Right atrium auricular region (tissue), 2 donors: ENCODE results near the gene L2HGDH. TPM values are rescaled to one million over a fixed set of nuclear protein-coding genes. Genes with fewer than 3 reads are reported as not detected.
A peak's percentile ranks its signal among the peaks of the same experiment; 100 is the strongest.

Experiments used
- DNase-seq: peaks from one replicate; pipeline ENCODE4 v3.0.0-alpha.2; 2019; ENCODE audit warnings: low spot score
- H3K27ac ChIP-seq, 2 donors: fragments of 200-600 bp; sonication (generic); 1 replicate in 1 of 2; 2 replicates in 1 of 2; pipeline ENCODE4 v1.5.1; 2016 to 2019
- H3K27me3 ChIP-seq, 2 donors: fragments of 200-600 bp; sonication (generic); one replicate each; pipeline versions ENCODE4 v1.5.1 to v1.6.0; 2017 to 2019
- H3K36me3 ChIP-seq: fragments of 200-600 bp; sonication (generic); one replicate; pipeline ENCODE4 v1.5.1; 2016
- H3K4me1 ChIP-seq, 2 donors: fragments of 200-600 bp; sonication (generic); one replicate each; pipeline versions ENCODE4 v1.5.1 to v1.6.0; 2017 to 2019
- H3K4me3 ChIP-seq, 2 donors: fragments of 200-600 bp; sonication (generic); 1 replicate in 1 of 2; 2 replicates in 1 of 2; pipeline ENCODE4 v1.5.1; 2017 to 2019; ENCODE audit warnings: mild to moderate bottlenecking in 1 of 2, moderate library complexity in 1 of 2
- H3K9me3 ChIP-seq, 2 donors: fragments of 200-600 bp; sonication (generic); one replicate each; pipeline ENCODE4 v1.5.1; 2019
- CTCF ChIP-seq, 2 donors: fragments of 200-600 bp; sonication (generic); IDR thresholded peaks; one replicate each; pipeline ENCODE4 v1.5.1; 2019; ENCODE audit warnings: antibody characterized with exemption in 2 of 2
- total RNA-seq, 2 donors: library from RNA; depleted of rRNA; stranded (reverse); fragments of >200 nt; gene quantifications; one replicate each; pipeline ENCODE4 v1.1.0, GENCODE V29; 2016

The L2HGDH gene
- 1 to 10 TPM; 4.0 to 8.3 TPM for total RNA-seq

DNA sequence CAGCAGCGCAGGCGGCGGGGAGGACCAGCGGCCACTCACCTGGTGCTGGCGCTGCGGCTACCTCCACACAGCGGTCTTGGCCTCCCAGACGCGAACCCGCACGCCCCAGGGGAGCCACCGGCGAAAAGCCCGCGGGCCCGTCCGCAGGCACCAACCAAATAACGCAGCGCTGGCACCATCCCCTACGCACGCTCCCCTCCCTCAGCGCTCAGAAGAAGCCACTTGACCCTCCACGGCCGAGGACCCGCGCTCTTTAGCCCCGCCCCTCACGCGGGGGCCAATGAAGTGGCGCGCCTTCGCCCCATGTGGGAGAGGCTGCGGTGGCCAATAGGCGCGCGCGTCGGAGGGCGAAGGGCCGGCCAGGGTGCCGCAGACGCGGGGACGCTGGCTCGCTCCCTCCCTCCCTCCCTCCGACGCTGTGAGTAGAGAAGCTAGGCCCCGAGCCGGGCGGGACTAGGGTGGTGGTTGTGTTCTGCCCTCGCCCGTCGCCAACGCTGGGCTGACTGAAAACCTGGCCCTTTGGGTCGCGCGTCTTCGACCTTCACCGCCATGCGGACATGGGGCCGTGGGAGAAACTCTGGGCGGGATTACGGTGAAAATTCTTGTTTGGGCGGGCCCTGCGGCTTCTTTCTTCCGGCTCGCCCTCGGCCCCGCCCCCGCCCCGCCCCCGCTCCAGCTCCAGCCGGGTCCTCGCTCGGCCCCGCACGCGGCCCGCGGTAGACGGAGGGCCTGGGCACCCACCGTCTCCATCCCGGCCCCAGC is at the start of gene L2HGDH, which contains the start of gene DMAC2L:
Gene L2HGDH (minus strand): TSS at position 258 of the 762 bp plus-strand sequence. CDS start 79 bp downstream, at position 179.
Gene DMAC2L (plus strand): TSS at position 353 of the 762 bp plus-strand sequence. CDS start 9,164 bp downstream, outside the sequence.
- TF ChIP-seq CTCF (IDR thresholded peaks at IDR 0.05), result no peak

GRCh38 chr14:50360851-50361250 is 48.8 kb upstream of the L2HGDH start:
- Histone ChIP-seq H3K4me1 (no peaks in the 10 kb centered on the region), H3K27me3 (no peaks in the 10 kb centered on the region), H3K36me3 (no peaks in the 10 kb centered on the region), H3K27ac (no peak overlapping the region), H3K4me3 (no peak overlapping the region), H3K9me3 (no peaks in the 10 kb centered on the region)
- no peak for DNase-seq
- TF ChIP-seq CTCF (IDR thresholded peaks at IDR 0.05), result no peak

More for the DNA sequence above, at the start of gene L2HGDH, which contains the start of gene DMAC2L:
- no peaks in the 10 kb centered on the region for H3K27me3 ChIP-seq
- peak; percentile 92 for DNase-seq
- peaks cover 0 to 17% of the 10 kb centered on the region in 2 donors for H3K4me1 ChIP-seq
- H3K27ac ChIP-seq, result peak within 1 kb of the TSS; percentile 91 to 95
- H3K36me3 ChIP-seq, result no peaks in the 10 kb centered on the region
- peak within 1 kb of the TSS; percentile 72 to 77 for H3K4me3 ChIP-seq
- H3K9me3 ChIP-seq, result no peaks in the 10 kb centered on the region

- no peaks in the 10 kb centered on the region for H3K9me3 ChIP-seq
- no peaks in the 10 kb centered on the region for H3K36me3 ChIP-seq
- no peak overlapping the region for H3K27ac ChIP-seq
- no peak for TF ChIP-seq CTCF (IDR thresholded peaks at IDR 0.05)
- no peak overlapping the region for H3K4me3 ChIP-seq
- H3K4me1 ChIP-seq, result no peaks in the 10 kb centered on the region
- DNase-seq, result no peak
- no peaks in the 10 kb centered on the region for H3K27me3 ChIP-seq
These were observed 48.1 kb upstream of the L2HGDH start for GRCh38 chr14:50360093-50360492.

DNA sequence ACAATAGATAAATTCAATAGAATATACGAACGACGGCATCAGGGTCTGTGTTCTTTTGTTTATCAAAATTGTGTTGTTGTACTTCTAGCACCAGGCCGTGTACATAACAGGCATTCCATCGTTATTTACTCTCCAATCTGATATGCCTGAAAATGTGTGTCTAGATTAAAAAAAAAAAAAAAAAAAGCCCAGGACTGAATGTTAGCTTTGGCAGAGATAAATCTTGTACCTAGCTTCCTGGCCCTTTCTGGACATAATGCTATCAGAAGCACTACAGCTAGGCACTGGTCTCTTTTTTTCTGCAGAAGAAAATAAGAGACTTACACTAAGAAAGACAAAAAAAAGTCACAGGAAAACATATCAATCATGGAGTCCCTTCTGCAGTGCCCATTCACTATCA is 47.6 kb upstream of the L2HGDH start:
- no peak for DNase-seq
- TF ChIP-seq CTCF (IDR thresholded peaks at IDR 0.05), result no peak
- H3K36me3 ChIP-seq, result no peaks in the 10 kb centered on the region
- no peaks in the 10 kb centered on the region for H3K4me1 ChIP-seq
- H3K27me3 ChIP-seq, result no peaks in the 10 kb centered on the region
- H3K27ac ChIP-seq, result no peak overlapping the region
- no peak overlapping the region for H3K4me3 ChIP-seq
- H3K9me3 ChIP-seq, result no peaks in the 10 kb centered on the region

DNA sequence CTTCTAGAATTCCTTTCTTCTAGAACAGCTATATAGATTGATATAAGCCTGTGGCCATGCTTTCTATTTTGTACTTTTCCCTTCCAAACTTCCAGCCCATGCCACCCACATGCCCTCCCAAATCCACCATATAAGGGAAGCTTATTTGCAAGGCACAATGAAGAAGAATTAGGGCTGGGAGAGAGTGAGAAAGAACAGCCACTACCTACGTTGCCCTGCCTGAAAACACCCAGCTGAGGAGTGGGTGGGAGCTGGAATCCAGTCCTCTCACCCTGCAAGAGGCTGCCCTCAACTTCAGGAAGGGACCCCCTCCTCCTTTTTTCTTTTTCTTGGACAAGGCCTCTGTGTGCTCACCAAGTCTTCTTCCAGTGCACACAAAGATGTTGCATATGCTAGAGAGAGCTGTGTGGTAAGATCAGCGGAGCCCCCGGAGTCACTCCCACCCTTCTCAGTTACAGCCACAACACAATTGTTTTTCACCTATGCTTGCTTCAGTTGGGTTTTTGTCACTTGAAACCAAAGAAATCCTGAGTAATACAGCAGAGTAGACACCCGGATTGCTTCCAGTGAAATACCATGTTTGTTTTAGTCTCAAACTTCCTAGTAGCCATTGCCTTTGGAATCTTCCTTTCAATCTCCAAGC is 45.8 kb upstream of the L2HGDH start:
- H3K4me1 ChIP-seq, result no peaks in the 10 kb centered on the region
- DNase-seq, result no peak
- no peak for TF ChIP-seq CTCF (IDR thresholded peaks at IDR 0.05)
- H3K27me3 ChIP-seq, result no peaks in the 10 kb centered on the region
- H3K36me3 ChIP-seq, result no peaks in the 10 kb centered on the region
- H3K9me3 ChIP-seq, result no peaks in the 10 kb centered on the region
- H3K27ac ChIP-seq, result no peak overlapping the region
- no peak overlapping the region for H3K4me3 ChIP-seq
